Measurements from ENCODE around the gene GLIS1.
A peak's percentile ranks its signal among the peaks of the same experiment; 100 is the strongest.

GLIS1 gene

DNA sequence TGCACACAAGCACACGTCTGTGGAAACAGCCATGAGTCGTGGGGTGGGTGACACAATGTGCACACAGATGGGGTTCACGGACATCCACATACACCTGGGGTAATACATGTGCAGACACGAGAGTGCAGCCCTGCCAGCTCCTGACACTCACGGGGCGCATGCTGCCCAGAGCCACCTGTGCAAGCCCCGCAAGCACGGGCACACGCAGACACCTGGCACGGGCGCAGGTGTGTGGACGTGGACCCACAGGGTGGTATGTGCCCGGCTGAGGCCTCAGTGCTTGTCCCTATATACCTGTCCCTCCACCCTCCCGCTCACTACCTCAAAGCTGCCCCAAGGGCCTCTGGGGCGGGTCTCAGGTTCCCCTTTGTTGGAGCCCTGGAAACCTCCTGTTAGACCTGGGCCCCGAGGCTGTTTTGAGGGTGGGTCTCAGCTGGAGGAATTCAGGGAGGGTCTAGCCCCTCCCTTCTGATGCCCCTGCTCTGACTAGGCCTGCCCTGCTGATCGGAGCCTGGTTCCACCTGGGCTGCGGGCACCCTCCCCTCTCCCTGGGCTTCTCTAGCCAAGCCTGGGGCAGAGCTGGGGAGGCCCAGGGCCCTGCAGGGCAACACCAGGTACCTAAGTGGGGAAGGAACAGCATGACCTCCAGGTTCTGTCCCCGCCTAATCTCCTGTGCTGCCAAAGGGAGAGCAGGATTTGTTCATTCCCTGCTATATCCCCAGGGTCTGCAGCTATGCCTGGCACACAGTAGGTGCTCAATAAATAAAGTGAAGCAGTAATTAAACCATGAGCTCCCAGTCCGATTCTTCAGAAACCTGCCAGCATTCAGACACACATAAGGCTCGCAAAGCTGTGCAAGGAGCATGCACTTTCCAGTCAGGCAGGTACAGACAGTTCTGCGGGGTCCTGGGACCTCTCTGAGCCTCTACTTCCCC, 230.6 kb downstream of the GLIS1 start:
- DNase-seq (ENCODE audit: low spot score) = no peak

DNA sequence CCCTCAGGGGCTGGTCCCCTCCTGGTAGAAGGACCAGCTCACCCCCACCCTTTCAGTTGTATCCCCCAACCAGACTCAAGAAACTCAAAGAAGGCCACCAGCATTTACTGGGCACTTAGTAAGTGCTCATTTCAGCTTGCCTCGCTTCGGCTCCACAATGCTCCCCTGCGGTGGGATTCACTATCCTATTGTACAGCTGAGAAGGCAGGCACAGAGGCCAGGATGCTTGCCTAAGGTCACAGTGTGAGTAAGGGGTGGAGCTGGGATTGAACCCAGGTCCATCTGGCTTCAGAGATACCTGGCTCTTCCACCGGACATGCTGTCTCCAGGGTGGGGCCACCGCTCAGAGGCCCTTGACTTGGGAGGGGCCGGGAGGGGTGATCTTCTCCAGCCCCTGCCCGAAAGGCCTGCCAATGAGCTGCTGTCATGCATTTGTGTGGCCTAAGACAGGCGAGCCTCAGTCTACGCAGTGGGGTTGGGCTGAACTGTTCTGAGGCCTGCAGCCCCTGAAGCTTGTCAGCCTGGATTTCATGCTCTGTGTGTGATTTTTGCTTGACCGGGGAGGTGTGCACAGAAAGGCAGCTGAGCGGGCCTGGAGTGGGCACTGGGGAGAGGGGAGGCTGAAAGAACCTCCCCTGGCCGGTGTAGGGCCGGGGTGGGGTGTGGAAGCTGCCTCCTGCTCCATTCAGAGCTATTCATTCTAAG, 231.7 kb downstream of the GLIS1 start:
- DNase-seq (ENCODE audit: low spot score) = no peak

DNA sequence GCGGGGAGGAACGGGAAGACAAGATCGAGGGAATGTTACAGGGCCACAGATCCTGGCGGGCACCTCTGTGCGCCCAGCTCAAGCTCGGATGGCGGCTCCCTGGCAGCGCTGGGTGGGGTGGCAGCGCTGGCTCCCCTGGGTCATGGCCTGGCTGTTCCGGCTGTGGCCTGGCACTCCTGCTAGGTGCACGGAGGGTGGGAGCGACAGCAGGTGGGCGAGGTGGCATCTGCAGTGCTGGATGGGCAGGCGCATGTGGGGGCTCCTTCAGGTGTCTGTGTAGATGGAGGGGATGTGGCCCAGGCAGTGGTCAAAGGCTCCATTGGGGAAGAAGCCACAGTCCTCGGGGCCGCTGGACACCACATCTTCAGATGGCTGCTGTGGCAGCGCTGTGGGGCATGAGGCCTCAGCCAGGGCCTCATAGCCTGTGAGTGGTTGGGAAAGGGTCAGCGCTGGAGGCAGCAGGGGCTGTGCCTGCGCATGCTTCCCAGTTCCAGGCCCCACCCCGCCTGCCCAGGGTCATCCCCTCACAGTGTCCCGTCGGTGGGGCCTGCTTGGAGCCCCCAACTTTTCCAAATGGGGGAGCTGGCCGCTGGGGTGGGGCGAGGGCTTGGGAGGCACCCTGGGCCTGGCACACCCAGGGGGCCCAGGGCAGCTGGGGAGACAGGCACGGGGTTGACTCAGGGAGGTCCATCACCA, 232.5 kb downstream of the GLIS1 start:
- DNase-seq (ENCODE audit: low spot score) = no peak

DNA sequence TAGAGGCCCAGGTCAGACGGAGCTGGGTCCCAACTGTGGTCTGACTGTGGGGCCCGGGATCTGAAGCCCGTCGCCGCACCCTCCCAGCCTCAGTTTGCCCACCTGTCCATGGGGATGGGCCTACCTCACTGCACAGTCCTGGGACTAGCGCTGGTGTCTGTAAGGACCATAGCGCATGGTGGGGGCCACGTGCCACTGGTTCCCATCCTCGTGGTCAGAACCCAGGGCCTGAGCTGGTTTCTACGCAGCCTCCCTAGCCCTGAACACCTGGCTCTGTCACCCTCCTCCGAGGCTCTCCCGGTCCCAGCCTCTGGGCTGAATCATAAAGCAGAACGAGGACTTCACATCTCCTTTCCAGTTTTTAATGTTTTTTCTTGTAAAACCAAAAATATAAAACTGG, 233.1 kb downstream of the GLIS1 start:
- DNase-seq (ENCODE audit: low spot score) = no peak

DNA sequence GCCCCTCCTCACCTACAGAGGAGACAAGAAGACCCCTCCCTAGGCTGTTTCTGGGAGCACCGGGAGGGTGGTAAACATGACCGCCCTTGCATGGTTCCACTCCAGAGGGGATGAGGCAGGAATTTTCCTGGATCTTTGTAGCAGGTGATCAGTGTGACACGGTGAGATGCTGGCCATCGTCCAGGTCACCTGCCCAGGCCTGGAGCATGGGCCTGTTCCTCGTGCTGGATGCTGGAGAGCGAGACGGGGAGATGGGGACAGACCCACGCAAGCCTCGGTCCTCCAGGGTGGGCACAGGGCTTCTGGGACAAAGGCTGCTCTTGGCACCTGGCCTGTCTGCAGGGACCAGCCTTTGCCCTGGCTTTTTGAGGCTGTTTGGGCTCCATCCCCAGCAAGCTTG, 233.6 kb downstream of the GLIS1 start:
- no peak for DNase-seq (ENCODE audit: low spot score)

DNA sequence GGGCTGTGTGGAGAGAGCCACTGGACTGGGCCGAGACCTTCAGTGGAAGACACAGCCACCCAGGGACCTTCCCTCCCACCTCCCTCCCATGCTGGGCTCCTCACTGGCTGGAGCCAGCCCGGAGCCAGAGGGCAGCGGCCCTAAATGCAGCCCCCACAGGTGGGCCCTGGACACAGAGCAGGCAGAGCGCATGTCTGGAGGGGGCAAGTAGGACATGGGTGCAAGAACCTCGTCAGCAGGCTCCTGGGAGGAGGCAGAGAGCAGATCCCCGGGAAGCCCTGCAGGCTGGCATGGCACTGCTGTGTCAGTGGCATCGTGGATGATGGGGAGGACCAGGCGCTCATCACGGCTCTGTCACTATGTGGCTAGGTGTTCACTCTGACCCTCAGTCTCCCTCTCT, 234.1 kb downstream of the GLIS1 start:
- DNase-seq (ENCODE audit: low spot score) = no peak

DNA sequence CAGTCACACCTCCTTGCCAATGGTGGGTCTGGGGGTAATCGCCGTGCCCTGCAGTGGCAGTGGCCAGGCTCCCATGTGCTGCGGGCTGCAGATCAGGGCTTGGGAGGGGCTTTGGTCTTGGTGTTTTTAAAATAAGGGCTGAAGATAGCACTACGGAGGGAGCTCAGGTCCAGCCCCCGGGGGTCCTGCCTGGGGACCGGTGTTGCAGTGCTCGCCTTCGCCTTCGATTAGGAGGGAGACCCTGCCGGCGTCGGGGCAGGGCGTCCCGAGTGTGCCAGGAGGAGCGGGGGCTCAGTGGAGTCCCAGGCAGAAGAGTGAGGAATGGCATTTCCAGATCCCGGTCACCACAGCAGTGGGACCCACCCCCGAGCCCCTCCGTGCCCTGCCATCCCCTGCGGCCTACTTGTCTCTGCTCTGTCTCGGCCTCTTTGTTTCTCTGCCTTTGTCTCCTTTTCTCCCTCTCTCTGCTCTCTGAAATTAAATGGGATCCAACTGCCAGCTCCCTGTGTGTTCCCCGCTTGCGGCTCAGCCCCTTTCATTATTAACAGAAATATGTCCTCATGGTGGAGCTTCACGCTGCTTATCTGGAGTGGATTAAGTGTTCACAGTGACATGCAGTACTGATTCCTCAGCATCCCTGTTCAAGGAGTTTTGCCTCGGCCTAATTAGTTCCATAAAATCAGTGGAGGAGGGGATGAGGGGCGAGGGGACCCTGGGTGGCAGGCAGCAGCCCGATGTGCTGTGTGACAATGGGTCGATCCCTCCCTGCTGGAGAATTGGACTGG, 235.3 kb downstream of the GLIS1 start:
- no peak for DNase-seq (ENCODE audit: low spot score)

DNA sequence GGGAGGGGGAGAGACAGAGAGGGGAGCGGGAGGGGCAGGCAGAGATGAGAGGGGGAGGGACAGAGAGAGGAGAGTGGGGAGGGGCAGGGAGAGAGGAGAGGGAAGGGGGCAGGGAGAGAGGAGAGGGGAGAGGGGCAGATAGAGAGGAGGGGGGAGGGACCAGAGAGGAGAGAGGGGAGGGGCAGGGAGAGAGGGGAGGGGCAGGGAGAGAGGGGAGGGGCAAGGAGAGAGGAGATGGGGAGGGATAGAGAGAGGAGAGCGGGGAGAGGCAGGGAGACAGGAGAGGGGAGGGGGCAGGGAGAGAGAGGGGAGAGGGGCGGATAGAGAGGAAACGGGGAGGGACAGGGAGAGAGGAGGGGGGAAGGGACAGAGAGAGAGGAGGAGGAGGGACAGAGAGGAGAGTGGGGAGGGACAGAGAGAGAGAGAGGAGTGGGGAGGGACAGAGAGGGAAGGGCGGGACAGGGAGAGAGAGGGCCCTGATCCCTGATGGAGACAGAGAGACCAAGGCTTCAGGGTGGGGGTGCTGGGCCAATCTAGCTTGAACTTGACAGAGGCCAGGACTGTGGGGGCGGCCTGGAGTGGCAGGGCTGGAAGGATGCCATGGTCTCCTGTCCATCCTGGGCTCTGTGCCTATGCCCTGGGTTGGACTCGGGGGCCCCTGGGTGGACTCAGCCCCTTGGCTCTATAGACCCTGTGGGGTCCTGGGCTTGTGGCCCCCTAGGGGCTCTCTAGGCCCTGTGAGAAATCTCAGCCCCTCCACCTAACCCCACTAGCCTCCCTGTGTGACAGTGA, 236.1 kb downstream of the GLIS1 start:
- DNase-seq (ENCODE audit: low spot score) = peak; percentile 17

DNA sequence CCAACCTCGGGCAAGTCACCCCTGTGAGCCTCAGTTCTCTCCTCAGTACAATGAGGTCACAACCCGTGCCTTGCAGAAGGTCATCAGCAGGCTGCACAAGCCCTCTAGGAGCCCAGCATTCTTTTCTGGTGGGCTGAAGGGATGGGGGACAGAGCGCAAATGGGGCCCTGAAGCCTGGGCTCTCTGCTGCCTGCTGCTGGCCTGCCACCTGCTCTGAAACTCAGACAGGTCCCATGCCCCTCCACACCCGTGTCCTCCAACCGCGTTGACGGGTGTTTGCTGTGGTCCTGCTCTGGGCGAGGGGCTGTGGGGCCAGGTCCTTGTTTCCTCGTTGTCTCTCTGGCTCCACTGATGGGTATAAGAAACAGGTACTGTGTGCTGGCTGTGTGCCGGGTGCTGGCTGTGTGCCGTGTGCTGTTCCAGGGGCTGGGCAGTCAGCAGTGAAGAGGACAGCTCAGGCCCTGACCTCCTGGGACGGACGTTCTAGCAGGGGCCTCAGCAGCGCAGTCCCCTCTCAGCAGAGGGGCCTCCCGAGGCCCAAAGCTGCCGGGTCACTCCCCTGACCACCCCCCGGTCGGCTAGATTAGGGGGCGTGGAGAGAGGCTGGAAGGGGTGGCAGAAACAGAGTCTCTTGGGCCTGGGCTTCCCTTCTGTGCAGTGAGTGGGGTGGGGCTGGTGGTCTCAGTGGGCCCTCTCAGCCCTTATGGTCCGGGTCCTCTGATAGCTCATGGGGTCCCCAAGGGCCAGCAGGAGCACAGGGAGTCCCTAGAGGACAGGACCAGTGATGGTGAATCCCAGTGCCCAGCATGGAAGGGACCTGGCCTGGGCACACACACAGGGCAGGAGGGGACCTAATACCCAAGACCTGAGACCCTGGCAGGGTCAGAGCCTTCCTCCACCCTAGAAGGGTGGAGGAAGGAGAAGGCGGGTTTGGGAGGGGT, 237.6 kb downstream of the GLIS1 start:
- DNase-seq (ENCODE audit: low spot score) = no peak

DNA sequence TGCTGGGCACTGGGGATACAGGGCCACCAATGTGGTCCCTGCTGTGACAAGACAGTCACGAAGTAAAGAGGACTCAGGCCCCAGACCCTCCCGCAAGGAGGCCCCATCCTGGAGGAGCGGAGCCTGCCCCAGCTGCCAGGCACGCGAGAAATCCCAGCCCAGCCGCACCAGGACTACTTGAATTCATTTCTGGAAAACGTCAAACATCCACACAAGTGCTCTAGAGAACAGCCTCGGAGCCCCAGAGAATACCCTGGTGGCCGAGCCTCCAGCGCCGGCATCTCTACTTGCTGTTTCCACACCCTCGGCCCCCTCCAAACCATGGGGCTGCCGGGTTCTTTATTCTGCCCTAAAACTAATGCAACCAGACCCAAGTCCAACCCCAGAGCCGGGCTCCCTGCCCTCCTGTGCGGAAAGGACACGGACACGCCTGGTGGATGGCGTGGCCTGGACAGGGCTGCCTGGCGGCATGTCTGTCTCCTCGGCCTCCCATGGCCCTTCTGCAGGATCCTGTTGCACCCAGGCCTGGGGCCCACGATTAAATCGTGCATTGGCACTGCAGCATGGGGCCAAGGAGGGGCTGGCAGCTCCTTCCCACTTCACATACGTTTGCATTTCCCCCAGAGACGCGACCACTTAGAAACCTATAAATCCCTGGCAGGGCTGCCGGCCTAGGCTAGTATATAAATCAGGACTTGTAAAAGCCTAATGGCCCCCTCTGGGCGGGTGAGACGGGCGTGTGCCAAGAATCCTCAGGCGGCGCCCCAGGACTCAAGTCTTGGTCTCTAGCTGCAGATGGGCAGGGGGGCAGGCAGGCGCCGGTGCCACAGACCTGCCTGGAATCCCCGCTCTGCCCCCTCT, 238.5 kb downstream of the GLIS1 start:
- no peak for DNase-seq (ENCODE audit: low spot score)

DNA sequence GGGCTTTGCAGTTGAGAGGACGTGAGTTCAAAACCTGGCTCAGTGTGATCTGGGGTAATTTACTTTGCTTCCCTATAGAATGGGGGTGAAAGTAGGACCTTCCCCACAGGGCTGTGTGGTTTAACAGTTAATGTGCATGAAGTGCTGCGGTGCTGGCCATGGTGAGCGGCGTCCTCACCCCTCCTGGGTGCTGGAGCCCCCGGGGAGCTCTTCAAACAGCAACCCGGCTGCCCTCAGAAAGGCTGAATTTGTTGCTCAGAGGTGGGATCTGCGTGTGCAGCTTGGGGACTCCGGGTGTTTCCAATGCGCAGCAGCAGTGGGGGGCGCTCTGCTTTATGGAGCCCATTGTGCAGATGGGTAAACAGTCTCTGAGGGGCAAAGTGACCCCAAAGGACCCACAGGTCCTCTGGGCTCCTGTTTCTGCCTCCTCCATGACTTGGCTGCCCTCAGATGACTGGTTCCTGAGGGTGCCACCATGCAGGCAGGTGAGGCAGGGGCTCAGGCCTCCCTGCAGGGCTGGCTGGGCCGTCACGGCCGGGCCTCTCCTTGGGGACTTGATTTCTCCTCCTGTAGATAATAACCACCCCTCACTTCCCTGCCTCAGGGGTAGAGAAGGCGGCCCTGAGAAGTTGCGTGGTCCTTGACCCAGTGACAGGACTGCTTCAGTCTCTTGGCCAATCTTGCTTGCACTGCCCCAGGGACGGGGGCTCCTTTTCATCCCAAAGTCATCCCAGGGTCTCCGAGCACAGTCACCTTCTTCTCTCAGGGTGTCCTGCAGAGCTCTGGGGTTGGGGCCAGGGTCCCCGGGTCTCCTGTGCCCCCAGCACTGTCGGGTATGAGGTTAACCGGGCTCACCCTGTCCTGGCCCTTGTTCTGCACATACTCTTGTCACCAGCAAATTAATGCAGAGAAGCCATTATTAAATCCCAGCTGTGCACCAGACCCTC, 239.4 kb downstream of the GLIS1 start:
- no peak for DNase-seq (ENCODE audit: low spot score)

DNA sequence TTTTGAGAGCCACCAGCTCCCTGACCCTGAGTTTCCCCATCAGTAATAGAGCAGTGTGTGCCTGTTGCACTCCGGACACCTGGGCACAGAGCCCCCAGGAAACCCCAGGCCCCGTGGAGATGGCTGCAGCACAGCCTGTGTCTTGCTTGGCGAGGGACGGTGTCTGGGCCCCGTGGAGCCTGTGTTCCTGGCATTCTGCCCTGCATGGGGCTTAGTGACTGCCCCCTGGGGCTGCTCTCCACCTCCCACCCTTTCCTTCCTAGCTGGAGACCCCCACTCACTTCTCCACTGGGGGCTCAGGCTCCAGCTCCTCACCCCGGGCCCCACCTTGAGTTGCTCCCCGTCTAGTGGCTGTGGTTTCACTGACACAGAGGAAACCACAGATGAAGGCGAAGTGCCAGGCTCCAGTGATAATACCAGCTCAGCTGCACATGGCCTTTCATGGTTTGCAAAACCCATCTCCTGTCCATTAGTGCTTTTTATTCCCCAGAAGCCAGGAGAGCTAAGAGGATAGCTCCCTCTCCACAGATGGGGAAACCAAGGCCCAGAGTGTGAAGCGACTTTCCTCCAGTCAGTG, 240.3 kb downstream of the GLIS1 start:
- no peak for DNase-seq (ENCODE audit: low spot score)

DNA sequence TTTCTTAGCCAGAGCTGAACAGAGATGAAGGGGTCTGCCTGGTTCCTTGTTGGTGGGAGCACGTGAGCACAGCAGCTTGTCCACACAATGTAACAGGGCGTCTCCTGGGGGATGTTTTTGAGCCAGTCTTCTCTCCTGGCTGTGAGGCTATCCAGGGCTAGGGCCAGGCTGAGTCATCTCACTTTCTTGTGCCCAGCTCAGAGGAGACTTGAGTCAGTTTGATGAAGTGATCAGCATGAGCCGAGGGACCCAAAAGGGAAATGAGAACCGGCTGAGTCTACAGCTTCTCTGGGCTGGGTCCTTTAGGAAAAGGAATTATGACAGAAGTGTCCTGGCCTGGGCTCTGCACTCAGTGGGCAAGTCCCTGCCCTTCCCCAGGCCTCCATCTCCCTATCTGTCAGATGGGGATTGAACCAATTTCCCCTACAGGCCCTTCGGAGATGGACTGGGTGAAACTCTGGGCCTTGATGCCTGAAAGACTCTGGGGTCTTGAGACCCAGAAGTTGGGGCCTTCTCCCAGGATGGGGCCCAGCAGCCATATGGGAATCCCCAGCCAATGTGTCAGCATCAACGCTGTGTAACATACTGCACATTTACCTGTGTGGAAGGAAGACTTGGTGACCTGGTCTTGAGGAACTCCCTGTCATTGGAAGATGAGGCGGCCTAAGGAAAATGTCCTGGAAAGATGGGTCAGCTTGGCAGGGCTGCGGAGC, 243.2 kb downstream of the GLIS1 start:
- no peak for DNase-seq (ENCODE audit: low spot score)

DNA sequence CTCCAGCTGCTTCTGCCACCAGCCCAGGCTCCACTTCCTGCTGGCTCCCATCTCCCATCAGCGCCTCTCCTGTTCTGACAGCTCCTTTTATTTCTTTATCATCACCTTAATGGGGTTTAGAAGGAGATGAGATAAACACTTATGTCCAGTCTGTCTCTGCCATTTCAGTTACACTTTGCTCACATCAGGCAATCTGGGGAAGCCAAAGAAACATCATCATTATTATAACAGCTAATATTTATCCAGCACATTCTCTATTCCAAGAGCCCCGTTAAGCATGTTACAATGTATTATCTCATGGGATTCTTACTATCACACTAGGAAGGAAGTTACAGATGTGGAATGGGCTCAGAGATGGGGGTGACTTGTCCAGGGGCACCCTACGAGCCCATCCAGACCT, 248.6 kb downstream of the GLIS1 start:
- no peak for DNase-seq (ENCODE audit: low spot score)

DNA sequence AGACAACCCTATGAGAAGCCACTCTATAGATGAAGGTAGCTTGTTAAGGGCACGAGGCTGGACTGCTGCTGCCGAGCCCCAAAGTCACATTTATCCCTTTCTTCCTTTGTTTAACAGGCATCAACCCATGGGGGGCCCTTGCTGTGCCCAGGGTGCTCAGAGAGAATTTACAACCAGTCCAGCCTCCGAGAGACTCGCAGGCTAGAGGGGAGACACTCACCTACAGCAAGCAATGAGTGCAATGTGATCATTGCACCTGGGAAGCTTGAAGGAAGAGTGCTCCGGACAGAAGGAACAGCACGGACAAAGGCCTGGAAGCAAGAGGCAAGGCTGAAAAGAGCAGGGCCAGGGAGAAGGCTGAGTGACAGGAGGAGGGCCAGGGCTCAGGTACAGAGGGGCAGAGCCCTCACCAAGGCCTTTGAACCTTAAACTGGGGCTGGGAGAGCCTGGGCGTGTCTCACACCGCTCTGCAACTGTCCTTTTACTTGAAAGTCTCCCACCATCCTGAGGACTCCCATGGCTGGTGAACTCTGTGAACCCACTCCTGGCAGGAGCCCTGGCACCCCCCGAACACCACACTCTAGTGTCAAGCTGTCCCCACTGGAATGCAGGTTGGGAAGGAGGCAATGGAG, 252.5 kb downstream of the GLIS1 start:
- DNase-seq (ENCODE audit: low spot score) = no peak
